A549 (cell line): ENCODE results near the gene LNPEP. TPM values are rescaled to one million over a fixed set of nuclear protein-coding genes. Genes with fewer than 3 reads are reported as not detected.

ENCODE experiments used
- ATAC-seq, 2 experiments: fragments of 200-7000 bp in 1 of 2; fragments of >200 bp in 1 of 2; cut with Nextera tagmentation in 1 of 2; cut with Tn5 transposase in 1 of 2; 3 replicates each; pipeline versions ENCODE4 v1.8.0 to v1.9.1; 2018 to 2020; ENCODE audit warnings: mild to moderate bottlenecking in 1 of 2, moderate library complexity in 1 of 2
- CTCF ChIA-PET: fragments of 300-600 bp; sonication (Branson Sonifier 250); formaldehyde crosslinking; extraction: SDS; loops from one replicate; lab custom pipeline; 2021; ENCODE audit warnings: antibody characterized with exemption, inconsistent platforms; lab: Yijun Ruan, JAX
- POLR2A ChIA-PET: fragments of 350-600 bp; formaldehyde crosslinking; extraction: SDS; loops from one replicate; lab custom pipeline; 2021; ENCODE audit warnings: antibody characterized with exemption, inconsistent platforms; lab: Yijun Ruan, JAX
- DNase-seq, 2 experiments: peaks; one replicate each; pipeline versions ENCODE4 v3.0.0 to v3.0.0-alpha.2; 2011 to 2016; ENCODE audit warnings: low read depth in 1 of 2, low spot score in 1 of 2
- FAIRE-seq: peaks from 2 replicates; lab custom pipeline; 2011; peaks lifted over from hg19 to GRCh38; lab: Jason Lieb, UNC
- H3K27ac ChIP-seq, 2 experiments: fragments of >200 bp; sonication (Bioruptor Twin); formaldehyde crosslinking; 3 replicates each; pipeline ENCODE4 v1.5.1; 2016 to 2017
- H3K4me1 ChIP-seq: fragments of >200 bp; sonication (Bioruptor Twin); formaldehyde crosslinking; 3 replicates; pipeline ENCODE4 v1.6.1; 2016
- H3K4me2 ChIP-seq: fragments of >200 bp; sonication (Bioruptor Twin); formaldehyde crosslinking; 3 replicates; pipeline ENCODE4 v1.6.1; 2016
- H3K4me3 ChIP-seq: fragments of >200 bp; sonication (Bioruptor Twin); formaldehyde crosslinking; 3 replicates; pipeline ENCODE4 v1.5.1; 2016
- H3K9me3 ChIP-seq: fragments of >200 bp; sonication (Bioruptor Twin); formaldehyde crosslinking; 3 replicates; pipeline ENCODE4 v1.6.1; 2016
- CBX2 ChIP-seq: fragments of 200-600 bp; sonication (generic); IDR thresholded peaks from 2 replicates; pipeline ENCODE4 v1.6.1; 2016; ENCODE audit warnings: low read depth, mild to moderate bottlenecking, borderline replicate concordance
- CHD2 ChIP-seq: fragments of 150-350 bp; IDR thresholded peaks from 2 replicates; pipeline ENCODE4 v1.6.1; 2014; ENCODE audit warnings: low read length; ENCODE audit not compliant: partially characterized antibody
- CHD4 ChIP-seq: fragments of 200-600 bp; sonication (generic); IDR thresholded peaks from 2 replicates; pipeline ENCODE4 v1.6.1; 2016; ENCODE audit warnings: antibody characterized with exemption, mild to moderate bottlenecking, borderline replicate concordance
- ESRRA ChIP-seq: fragments of 150-350 bp; IDR thresholded peaks from 2 replicates; pipeline ENCODE4 v1.6.1; 2014; ENCODE audit warnings: mild to moderate bottlenecking, low read length, borderline replicate concordance
- HES2 ChIP-seq: fragments of >200 bp; sonication (Bioruptor Twin); formaldehyde crosslinking; IDR thresholded peaks from 2 replicates; pipeline ENCODE4 v1.6.1; 2016
- KDM5A ChIP-seq: fragments of 200-600 bp; sonication (generic); IDR thresholded peaks from 2 replicates; pipeline ENCODE4 v1.6.1; 2016; ENCODE audit warnings: antibody characterized with exemption, mild to moderate bottlenecking
- MAX ChIP-seq: IDR thresholded peaks from 2 replicates; pipeline ENCODE4 v1.6.1; 2012
- MYC ChIP-seq: IDR thresholded peaks from 2 replicates; pipeline ENCODE4 v1.6.1; 2012; ENCODE audit warnings: mild to moderate bottlenecking, inconsistent platforms, low read length, improper control_type of control experiment, borderline replicate concordance
- NR3C1 ChIP-seq: fragments of >200 bp; sonication (Bioruptor Twin); formaldehyde crosslinking; IDR thresholded peaks from 3 replicates; pipeline ENCODE4 v1.6.1; 2017
- PBX3 ChIP-seq: IDR thresholded peaks from 2 replicates; pipeline ENCODE4 v1.6.1; 2012
- PHF8 ChIP-seq: fragments of 200-600 bp; sonication (generic); IDR thresholded peaks from 2 replicates; pipeline ENCODE4 v1.6.1; 2016; ENCODE audit warnings: low read depth, mild to moderate bottlenecking, antibody characterized with exemption, moderate library complexity, borderline replicate concordance
- POLR2A ChIP-seq: IDR thresholded peaks from 2 replicates; pipeline ENCODE4 v1.6.1; 2012; ENCODE audit warnings: mild to moderate bottlenecking, low read length
- RAD21 ChIP-seq, 2 experiments: fragments of >200 bp in 1 of 2; sonication (Bioruptor Twin) in 1 of 2; formaldehyde crosslinking in 1 of 2; IDR thresholded peaks in 1 of 2; conservative IDR thresholded peaks in 1 of 2; 2 replicates in 1 of 2; 3 replicates in 1 of 2; pipeline ENCODE4 v1.6.1; 2012 to 2018; ENCODE audit warnings: inconsistent platforms in 1 of 2
- RCOR1 ChIP-seq: fragments of 150-350 bp; IDR thresholded peaks from 2 replicates; pipeline ENCODE4 v1.6.1; 2014; ENCODE audit warnings: antibody characterized with exemption, low read length, low read depth
- RNF2 ChIP-seq: fragments of 200-600 bp; sonication (generic); IDR thresholded peaks from 2 replicates; pipeline ENCODE4 v1.6.1; 2016; ENCODE audit warnings: low read depth, mild to moderate bottlenecking, antibody characterized with exemption, moderate library complexity, borderline replicate concordance
- SMC3 ChIP-seq: fragments of >200 bp; sonication (Bioruptor Twin); formaldehyde crosslinking; IDR thresholded peaks from 3 replicates; pipeline ENCODE4 v1.6.1; 2018; ENCODE audit warnings: inconsistent platforms
- TFCP2L1 ChIP-seq: fragments of 250-450 bp; sonication (Bioruptor Pico); IDR thresholded peaks from 2 replicates; pipeline ENCODE4 v1.5.0; 2021; ENCODE audit warnings: mild to moderate bottlenecking
- whole genome bisulfite sequencing: methylation state at CpG from one replicate; pipeline ENCODE4 v1.1.6; 2017; ENCODE audit errors: missing lambda C conversion rate; 5-methylcytosine and 5-hydroxymethylcytosine counted together
- polyA plus RNA-seq, 4 experiments: library from polyadenylated mRNA; depleted of rRNA in 3 of 4; stranded (reverse); fragments of >200 nt; fragmentation: RNase III in 1 of 4; extraction: RNeasy Plus Mini Kit Qiagen cat#74134 plus additional on column Dnase treatment in 1 of 4; gene quantifications; 2 replicates in 3 of 4; 3 replicates in 1 of 4; pipeline ENCODE4 v1.2.3, GENCODE V29; 2011 to 2017
- TF ChIP-seq, protein P1 (sequence below): fragments of 200-600 bp; sonication (generic); IDR thresholded peaks from 2 replicates; pipeline ENCODE4 v1.6.1; 2016; ENCODE audit warnings: antibody characterized with exemption, mild to moderate bottlenecking, moderate library complexity
- TF ChIP-seq, protein P2 (sequence below): IDR thresholded peaks from 2 replicates; pipeline ENCODE4 v1.6.1; 2012; ENCODE audit warnings: low read depth, borderline replicate concordance

LNPEP gene
- polyA plus RNA-seq, 2 of the 4 experiments (the other 2 are of a cell fraction) = 5.9 to 19.7 TPM

GRCh38 chr5:97062046-97062445 lies 126.2 kb downstream of the LNPEP start:
- no peak for DNase-seq
- no peak for ATAC-seq
- Histone ChIP-seq H3K9me3 (no peaks in the 10 kb centered on the region), H3K4me2 (no peak overlapping the region), H3K4me1 (no peaks in the 10 kb centered on the region), H3K27ac (no peak overlapping the region), H3K4me3 (no peak overlapping the region)
- TF ChIP-seq RAD21 (conservative IDR thresholded peaks at IDR 0.05 in 1 of 2, IDR thresholded peaks at IDR 0.05 in 1 of 2) (no peak), KDM5A (no peak), POLR2A (no peak), RCOR1 (no peak), HES2 (no peak), SMC3 (no peak), NR3C1 (no peak)
- ChIA-PET POLR2A (no interaction called here), CTCF (interaction anchor here (0.8 to 1.2 kb wide), 2 partner anchors 16 to 100 kb away, joined by 3 read pairs; no protein-coding TSS in a partner anchor)
- 58% methylated on average over 8 of the region's 8 CpGs for WGBS
- FAIRE-seq = no peak

DNA sequence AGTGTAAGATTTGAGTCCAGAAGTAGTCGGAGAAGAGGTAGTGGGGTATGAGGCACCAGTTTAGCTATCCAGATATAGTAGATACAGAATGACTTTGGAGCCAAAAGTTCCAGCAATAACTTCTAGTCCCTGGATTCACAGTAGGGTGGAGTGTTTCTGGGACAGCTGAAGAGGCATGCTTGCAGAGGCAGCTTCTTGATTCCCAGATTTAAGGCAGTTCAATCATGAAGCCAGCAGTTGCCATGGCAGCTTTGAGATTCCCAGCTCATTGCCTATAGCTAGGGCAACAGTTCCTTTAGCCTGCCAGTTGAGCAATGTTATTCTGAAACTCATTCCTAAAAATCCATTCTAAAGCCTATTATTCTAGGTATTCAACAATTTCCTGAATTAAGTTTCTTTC lies 127.4 kb downstream of the LNPEP start:
- DNase-seq (no peak), ATAC-seq (no peak), FAIRE-seq (no peak)
- POLR2A ChIA-PET = no interaction called here
- Histone ChIP-seq H3K27ac (no peak overlapping the region), H3K4me3 (no peak overlapping the region), H3K4me1 (no peaks in the 10 kb centered on the region), H3K9me3 (no peaks in the 10 kb centered on the region), H3K4me2 (no peak overlapping the region)
- WGBS = 32% methylated on average over 1 of the region's 1 CpG
- CTCF ChIA-PET = no interaction called here
- no peak for TF ChIP-seq ESRRA
- TF ChIP-seq, all 56 proteins: peak for 0

DNA sequence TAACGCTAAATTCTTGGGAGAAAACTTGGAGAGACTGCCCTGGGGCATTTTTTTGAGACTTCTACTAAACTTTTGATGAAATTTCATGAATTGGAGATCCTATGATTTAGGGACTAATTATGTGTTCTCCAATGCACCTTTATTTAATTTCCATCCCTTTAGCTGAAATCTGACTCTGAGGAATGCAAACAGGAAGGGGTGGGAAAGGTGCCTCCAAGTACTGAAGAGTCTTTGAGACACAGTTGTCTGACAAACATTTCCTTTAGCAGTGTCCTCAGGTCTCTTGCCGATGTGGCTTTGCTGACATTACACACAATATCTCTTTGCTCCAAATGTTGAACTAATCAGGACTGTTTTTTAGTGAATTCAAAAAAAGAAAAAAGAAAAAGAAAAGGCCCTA lies 129.6 kb downstream of the LNPEP start:
- TF ChIP-seq, protein P1, sequence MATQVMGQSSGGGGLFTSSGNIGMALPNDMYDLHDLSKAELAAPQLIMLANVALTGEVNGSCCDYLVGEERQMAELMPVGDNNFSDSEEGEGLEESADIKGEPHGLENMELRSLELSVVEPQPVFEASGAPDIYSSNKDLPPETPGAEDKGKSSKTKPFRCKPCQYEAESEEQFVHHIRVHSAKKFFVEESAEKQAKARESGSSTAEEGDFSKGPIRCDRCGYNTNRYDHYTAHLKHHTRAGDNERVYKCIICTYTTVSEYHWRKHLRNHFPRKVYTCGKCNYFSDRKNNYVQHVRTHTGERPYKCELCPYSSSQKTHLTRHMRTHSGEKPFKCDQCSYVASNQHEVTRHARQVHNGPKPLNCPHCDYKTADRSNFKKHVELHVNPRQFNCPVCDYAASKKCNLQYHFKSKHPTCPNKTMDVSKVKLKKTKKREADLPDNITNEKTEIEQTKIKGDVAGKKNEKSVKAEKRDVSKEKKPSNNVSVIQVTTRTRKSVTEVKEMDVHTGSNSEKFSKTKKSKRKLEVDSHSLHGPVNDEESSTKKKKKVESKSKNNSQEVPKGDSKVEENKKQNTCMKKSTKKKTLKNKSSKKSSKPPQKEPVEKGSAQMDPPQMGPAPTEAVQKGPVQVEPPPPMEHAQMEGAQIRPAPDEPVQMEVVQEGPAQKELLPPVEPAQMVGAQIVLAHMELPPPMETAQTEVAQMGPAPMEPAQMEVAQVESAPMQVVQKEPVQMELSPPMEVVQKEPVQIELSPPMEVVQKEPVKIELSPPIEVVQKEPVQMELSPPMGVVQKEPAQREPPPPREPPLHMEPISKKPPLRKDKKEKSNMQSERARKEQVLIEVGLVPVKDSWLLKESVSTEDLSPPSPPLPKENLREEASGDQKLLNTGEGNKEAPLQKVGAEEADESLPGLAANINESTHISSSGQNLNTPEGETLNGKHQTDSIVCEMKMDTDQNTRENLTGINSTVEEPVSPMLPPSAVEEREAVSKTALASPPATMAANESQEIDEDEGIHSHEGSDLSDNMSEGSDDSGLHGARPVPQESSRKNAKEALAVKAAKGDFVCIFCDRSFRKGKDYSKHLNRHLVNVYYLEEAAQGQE = no peak
- TF ChIP-seq TFCP2L1 = no peak
- no peak for TF ChIP-seq HES2
- no peak for TF ChIP-seq CHD2
- TF ChIP-seq KDM5A = no peak
- TF ChIP-seq CHD4 = no peak
- no peak for TF ChIP-seq CBX2
- TF ChIP-seq MYC = no peak
- no peak for TF ChIP-seq RCOR1
- TF ChIP-seq PBX3 = no peak
- TF ChIP-seq PHF8 = no peak
- TF ChIP-seq MAX = no peak
- TF ChIP-seq SMC3 = no peak
- TF ChIP-seq, protein P2, sequence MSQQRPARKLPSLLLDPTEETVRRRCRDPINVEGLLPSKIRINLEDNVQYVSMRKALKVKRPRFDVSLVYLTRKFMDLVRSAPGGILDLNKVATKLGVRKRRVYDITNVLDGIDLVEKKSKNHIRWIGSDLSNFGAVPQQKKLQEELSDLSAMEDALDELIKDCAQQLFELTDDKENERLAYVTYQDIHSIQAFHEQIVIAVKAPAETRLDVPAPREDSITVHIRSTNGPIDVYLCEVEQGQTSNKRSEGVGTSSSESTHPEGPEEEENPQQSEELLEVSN = no peak
- TF ChIP-seq RNF2 = no peak
- ChIA-PET POLR2A (no interaction called here), CTCF (no interaction called here)
- H3K9me3 ChIP-seq = no peaks in the 10 kb centered on the region
- H3K4me2 ChIP-seq = no peak overlapping the region
- no peak overlapping the region for H3K4me3 ChIP-seq
- H3K4me1 ChIP-seq = no peaks in the 10 kb centered on the region
- no peak overlapping the region for H3K27ac ChIP-seq
- ATAC-seq (no peak), FAIRE-seq (no peak), DNase-seq (no peak)
- WGBS = 43% methylated on average over 2 of the region's 2 CpGs
